Muscle layer of colon (tissue), 2 donors: ENCODE data around the gene MRPS18C.
A peak's percentile ranks its signal among the peaks of the same experiment; 100 is the strongest.
"Not testable (repeated sequence)": the region's sequence is repeated elsewhere in the genome, so short reads cannot be mapped to it uniquely, and the experiment has no call there.

ENCODE experiments used
- H3K27ac ChIP-seq: one replicate; pipeline ENCODE4 v1.7.0; 2013; ENCODE audit warnings: low read depth, mild to moderate bottlenecking, low read length, moderate library complexity
- H3K27me3 ChIP-seq, 2 donors: one replicate each; pipeline ENCODE4 v1.7.0; 2013; ENCODE audit warnings: low read length in 2 of 2, mild to moderate bottlenecking in 2 of 2; ENCODE audit not compliant: insufficient read depth in 2 of 2, control insufficient read depth in 1 of 2
- H3K36me3 ChIP-seq: one replicate; pipeline ENCODE4 v1.7.0; 2013; ENCODE audit warnings: mild to moderate bottlenecking, low read length; ENCODE audit not compliant: insufficient read depth
- H3K4me1 ChIP-seq: one replicate; pipeline ENCODE4 v1.7.0; 2013; ENCODE audit warnings: mild to moderate bottlenecking, low read length; ENCODE audit not compliant: insufficient read depth
- H3K4me3 ChIP-seq, 2 donors: one replicate each; pipeline ENCODE4 v1.7.0; 2013; ENCODE audit warnings: low read length in 2 of 2, low read depth in 1 of 2, mild to moderate bottlenecking in 1 of 2, moderate library complexity in 1 of 2
- H3K9ac ChIP-seq: one replicate; pipeline ENCODE4 v1.7.0; 2013; ENCODE audit warnings: low read length
- H3K9me3 ChIP-seq: one replicate; pipeline ENCODE4 v1.7.0; 2013; ENCODE audit warnings: mild to moderate bottlenecking, low read length
- donor health status: abdominal sarcoma.
- donor health status: Adenocarcinoma of cecum.

The MRPS18C gene

GRCh38 chr4:83454686-83455085, 1.2 kb upstream of the MRPS18C start:
- H3K27me3 ChIP-seq = no peaks in the 10 kb centered on the region
- H3K9me3 ChIP-seq = no peaks in the 10 kb centered on the region
- peak overlapping the region; percentile 97 for H3K9ac ChIP-seq
- peak overlapping the region; percentile 79 for H3K27ac ChIP-seq
- H3K36me3 ChIP-seq = peaks cover 27% of the 10 kb centered on the region
- peaks cover 10% of the 10 kb centered on the region for H3K4me1 ChIP-seq
- H3K4me3 ChIP-seq = peak overlapping the region; percentile 38 to 98

- H3K27me3 ChIP-seq = no peaks in the 10 kb centered on the region
- no peaks in the 10 kb centered on the region for H3K9me3 ChIP-seq
- peaks cover 41% of the 10 kb centered on the region for H3K36me3 ChIP-seq
- H3K27ac ChIP-seq = peak overlapping the region; percentile 79
- H3K4me1 ChIP-seq = peaks cover 10% of the 10 kb centered on the region
- H3K9ac ChIP-seq = peak overlapping the region; percentile 97
- H3K4me3 ChIP-seq = peak overlapping the region; percentile 38 to 98
These were observed 285 bp downstream of the MRPS18C start for GRCh38 chr4:83456184-83456501.

- Histone ChIP-seq H3K36me3 (no peaks in the 10 kb centered on the region), H3K27me3 (no peaks in the 10 kb centered on the region), H3K27ac (no peak overlapping the region), H3K4me1 (no peaks in the 10 kb centered on the region), H3K9me3 (no peaks in the 10 kb centered on the region), H3K4me3 (no peak overlapping the region), H3K9ac (no peak overlapping the region)
These were observed 17.6 kb downstream of the MRPS18C start for GRCh38 chr4:83473423-83473822.

GRCh38 chr4:83473966-83474365, 18.1 kb downstream of the MRPS18C start:
- H3K27me3 ChIP-seq = no peaks in the 10 kb centered on the region
- no peaks in the 10 kb centered on the region for H3K36me3 ChIP-seq
- H3K27ac ChIP-seq = no peak overlapping the region
- no peaks in the 10 kb centered on the region for H3K9me3 ChIP-seq
- H3K4me1 ChIP-seq = no peaks in the 10 kb centered on the region
- no peak overlapping the region for H3K9ac ChIP-seq
- no peak overlapping the region for H3K4me3 ChIP-seq

- peak within 1 kb of the TSS; percentile 60 for H3K9ac ChIP-seq
- H3K4me3 ChIP-seq = peak within 1 kb of the TSS; percentile 71 to 94
- no peaks in the 10 kb centered on the region for H3K9me3 ChIP-seq
- H3K27me3 ChIP-seq = no peaks in the 10 kb centered on the region
- peak within 1 kb of the TSS; percentile 87 for H3K27ac ChIP-seq
- no peaks in the 10 kb centered on the region for H3K36me3 ChIP-seq
- H3K4me1 ChIP-seq = peaks cover 5% of the 10 kb centered on the region
These were observed 28.9 kb downstream of the MRPS18C start, which contains the start of gene ABRAXAS1 for GRCh38 chr4:83484500-83485461. Gene ABRAXAS1, minus strand, starts transcription at chr4:83485100. Its CDS starts 28 bp downstream, at chr4:83485072.

GRCh38 chr4:83486457-83487129, 30.7 kb downstream of the MRPS18C start:
- Histone ChIP-seq H3K9ac (no peak overlapping the region), H3K27ac (no peak overlapping the region), H3K4me3 (no peak overlapping the region), H3K9me3 (no peaks in the 10 kb centered on the region), H3K36me3 (no peaks in the 10 kb centered on the region), H3K27me3 (no peaks in the 10 kb centered on the region), H3K4me1 (peaks cover 5% of the 10 kb centered on the region)

- Histone ChIP-seq H3K9ac (no peak overlapping the region), H3K27ac (no peak overlapping the region), H3K4me3 (no peak overlapping the region), H3K4me1 (peaks cover 5% of the 10 kb centered on the region), H3K27me3 (no peaks in the 10 kb centered on the region), H3K9me3 (no peaks in the 10 kb centered on the region), H3K36me3 (no peaks in the 10 kb centered on the region)
These were observed 34.0 kb downstream of the MRPS18C start for GRCh38 chr4:83489711-83490326.

- H3K27me3 ChIP-seq = no peaks in the 10 kb centered on the region
- no peaks in the 10 kb centered on the region for H3K9me3 ChIP-seq
- no peaks in the 10 kb centered on the region for H3K4me1 ChIP-seq
- H3K4me3 ChIP-seq = no peak overlapping the region
- no peak overlapping the region for H3K9ac ChIP-seq
- no peak overlapping the region for H3K27ac ChIP-seq
- H3K36me3 ChIP-seq = no peaks in the 10 kb centered on the region
These were observed 35.1 kb downstream of the MRPS18C start for GRCh38 chr4:83490876-83491450.

- not testable (repeated sequence) for H3K4me3 ChIP-seq, H3K27me3 ChIP-seq, H3K4me1 ChIP-seq, H3K27ac ChIP-seq, H3K36me3 ChIP-seq, H3K9ac ChIP-seq, H3K9me3 ChIP-seq
These were observed 40.4 kb downstream of the MRPS18C start for GRCh38 chr4:83496085-83496917.

- Histone ChIP-seq H3K4me3 (no peak overlapping the region), H3K9ac (no peak overlapping the region), H3K4me1 (no peaks in the 10 kb centered on the region), H3K27ac (no peak overlapping the region), H3K9me3 (no peaks in the 10 kb centered on the region), H3K36me3 (no peaks in the 10 kb centered on the region), H3K27me3 (no peaks in the 10 kb centered on the region)
These were observed 42.3 kb downstream of the MRPS18C start for GRCh38 chr4:83498187-83498586.
